Gastrocnemius medialis (tissue), 4 donors: ENCODE measurements around the gene LRP4. TPM values are rescaled to one million over a fixed set of nuclear protein-coding genes. Genes with fewer than 3 reads are reported as not detected.

Experiments used
- ATAC-seq, 2 donors: fragments of 150-250 bp; one replicate each; pipeline ENCODE4 v1.9.1; 2016
- DNase-seq, 2 donors: peaks; one replicate each; pipeline ENCODE4 v3.0.0-alpha.2; 2019
- H3K27ac ChIP-seq, 4 donors: fragments of 200-600 bp; sonication (generic); 1 replicate in 1 of 4; 2 replicates in 3 of 4; pipeline ENCODE4 v1.5.1; 2016 to 2018; ENCODE audit warnings: mild to moderate bottlenecking in 2 of 4, moderate library complexity in 1 of 4
- H3K27me3 ChIP-seq, 3 donors: fragments of 200-600 bp; sonication (generic) in 2 of 3; 1 replicate in 1 of 3; 2 replicates in 2 of 3; pipeline versions ENCODE4 v1.5.1 to v1.6.0; 2016 to 2019; ENCODE audit warnings: mild to moderate bottlenecking in 1 of 3, moderate library complexity in 1 of 3
- H3K36me3 ChIP-seq, 2 donors: fragments of 200-600 bp; sonication (generic) in 1 of 2; one replicate each; pipeline ENCODE4 v1.5.1; 2017 to 2018
- H3K4me1 ChIP-seq, 2 donors: fragments of 200-600 bp; sonication (generic) in 1 of 2; one replicate each; pipeline ENCODE4 v1.5.1; 2016 to 2017; ENCODE audit warnings: mild to moderate bottlenecking in 2 of 2
- H3K4me3 ChIP-seq, 4 donors: fragments of 200-600 bp; sonication (generic) in 3 of 4; 1 replicate in 1 of 4; 2 replicates in 3 of 4; pipeline ENCODE4 v1.5.1; 2016 to 2019; ENCODE audit warnings: mild to moderate bottlenecking in 2 of 4
- H3K9me3 ChIP-seq, 3 donors: fragments of 200-600 bp; sonication (generic) in 2 of 3; 1 replicate in 1 of 3; 2 replicates in 2 of 3; pipeline ENCODE4 v1.5.1; 2016 to 2019
- POLR2A ChIP-seq, 2 donors: fragments of 450-650 bp; IDR thresholded peaks; one replicate each; pipeline ENCODE4 v1.6.1; 2017; ENCODE audit warnings: antibody characterized with exemption in 2 of 2, mild to moderate bottlenecking in 2 of 2, moderate library complexity in 2 of 2
- in situ Hi-C, 4 donors: fragments of 200-750 bp; cut with MboI; loops; one replicate each; pipeline versions ENCODE4 v1.15.0 to v1.8.0; 2017; ENCODE audit warnings: low sequenced_read_pairs in 4 of 4
- intact Hi-C: fragments of 100-400 bp; cut with DNase I; formaldehyde crosslinking; loops from one replicate; pipeline ENCODE4 v1.15.1; 2023; ENCODE audit warnings: low total_unique reads
- total RNA-seq, 4 donors: library from RNA; depleted of rRNA; stranded (reverse); fragments of >200 nt; gene quantifications; one replicate each; pipeline versions ENCODE4 v1.1.0 to v1.2.3, GENCODE V29; 2016
- TF ChIP-seq, protein P1 (sequence below), 5 experiments: fragments of 450-650 bp in 3 of 5; fragments of 200-600 bp in 2 of 5; sonication (generic) in 2 of 5; IDR thresholded peaks in 4 of 5; conservative IDR thresholded peaks in 1 of 5; 1 replicate in 4 of 5; 2 replicates in 1 of 5; pipeline ENCODE4 v1.5.1; 2016 to 2019; ENCODE audit warnings: antibody characterized with exemption in 5 of 5, mild to moderate bottlenecking in 3 of 5, moderate library complexity in 3 of 5

LRP4 gene
- total RNA-seq, 4 donors from 2014 or later = 3.9 to 19.0 (median 6.2) TPM

DNA sequence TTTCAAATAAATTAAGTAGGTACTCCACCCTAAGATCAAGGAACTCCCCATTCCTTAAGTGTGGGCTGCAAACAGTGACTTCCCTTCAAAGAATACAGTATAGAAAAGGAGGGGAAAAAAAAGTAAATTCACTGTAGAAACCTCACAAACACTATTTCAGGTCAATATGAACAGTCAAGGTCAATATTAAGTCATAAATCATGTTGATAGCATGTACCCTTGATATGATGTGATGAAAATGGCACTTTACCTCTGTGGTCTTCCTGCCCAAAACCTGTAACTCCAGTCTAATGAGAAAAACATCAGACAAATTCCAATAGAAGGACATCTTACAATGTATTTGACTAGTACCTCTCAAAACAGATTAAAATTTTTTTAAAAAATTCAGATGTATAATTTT, 80.5 kb downstream of the LRP4 start:
- TF ChIP-seq, protein P1, sequence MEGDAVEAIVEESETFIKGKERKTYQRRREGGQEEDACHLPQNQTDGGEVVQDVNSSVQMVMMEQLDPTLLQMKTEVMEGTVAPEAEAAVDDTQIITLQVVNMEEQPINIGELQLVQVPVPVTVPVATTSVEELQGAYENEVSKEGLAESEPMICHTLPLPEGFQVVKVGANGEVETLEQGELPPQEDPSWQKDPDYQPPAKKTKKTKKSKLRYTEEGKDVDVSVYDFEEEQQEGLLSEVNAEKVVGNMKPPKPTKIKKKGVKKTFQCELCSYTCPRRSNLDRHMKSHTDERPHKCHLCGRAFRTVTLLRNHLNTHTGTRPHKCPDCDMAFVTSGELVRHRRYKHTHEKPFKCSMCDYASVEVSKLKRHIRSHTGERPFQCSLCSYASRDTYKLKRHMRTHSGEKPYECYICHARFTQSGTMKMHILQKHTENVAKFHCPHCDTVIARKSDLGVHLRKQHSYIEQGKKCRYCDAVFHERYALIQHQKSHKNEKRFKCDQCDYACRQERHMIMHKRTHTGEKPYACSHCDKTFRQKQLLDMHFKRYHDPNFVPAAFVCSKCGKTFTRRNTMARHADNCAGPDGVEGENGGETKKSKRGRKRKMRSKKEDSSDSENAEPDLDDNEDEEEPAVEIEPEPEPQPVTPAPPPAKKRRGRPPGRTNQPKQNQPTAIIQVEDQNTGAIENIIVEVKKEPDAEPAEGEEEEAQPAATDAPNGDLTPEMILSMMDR (IDR thresholded peaks at IDR 0.05 in 4 of 5, conservative IDR thresholded peaks at IDR 0.05 in 1 of 5) = no peak
- TF ChIP-seq POLR2A (IDR thresholded peaks at IDR 0.05) = no peak
- no peak for DNase-seq
- H3K4me1 ChIP-seq = peaks cover 17 to 24% of the 10 kb centered on the region in 2 donors
- intact Hi-C loops = no loop called here
- in situ Hi-C loops = no loop called here
- no peak for ATAC-seq
- no peak overlapping the region for H3K4me3 ChIP-seq
- no peak overlapping the region for H3K27ac ChIP-seq
- H3K9me3 ChIP-seq = no peaks in the 10 kb centered on the region
- no peaks in the 10 kb centered on the region for H3K36me3 ChIP-seq
- no peaks in the 10 kb centered on the region for H3K27me3 ChIP-seq

DNA sequence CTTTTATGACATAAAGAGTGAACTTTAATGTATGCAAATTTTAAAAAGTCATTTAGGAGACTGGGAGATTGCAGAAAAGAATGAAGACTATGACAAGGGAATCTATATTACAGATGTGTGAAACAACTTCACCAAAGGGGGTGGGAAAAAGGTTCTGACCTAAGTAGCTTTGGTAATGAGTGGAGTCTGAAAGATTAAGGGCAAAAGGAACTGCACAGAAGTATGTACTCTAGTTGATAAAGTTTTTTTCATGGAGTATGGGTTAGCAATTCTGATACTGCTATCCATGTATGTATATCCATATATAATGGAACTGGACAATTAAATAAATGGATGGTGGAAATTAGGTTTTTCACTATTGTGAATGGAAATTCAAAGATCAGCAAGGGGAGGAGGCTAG, 81.5 kb downstream of the LRP4 start:
- H3K27ac ChIP-seq = no peak overlapping the region
- H3K9me3 ChIP-seq = no peaks in the 10 kb centered on the region
- peaks cover 17 to 24% of the 10 kb centered on the region in 2 donors for H3K4me1 ChIP-seq
- ATAC-seq (no peak), DNase-seq (no peak)
- intact Hi-C loops = no loop called here
- in situ Hi-C loops = no loop called here
- no peaks in the 10 kb centered on the region for H3K36me3 ChIP-seq
- TF ChIP-seq, protein P1 (IDR thresholded peaks at IDR 0.05 in 4 of 5, conservative IDR thresholded peaks at IDR 0.05 in 1 of 5) = no peak
- no peak for TF ChIP-seq POLR2A (IDR thresholded peaks at IDR 0.05)
- no peak overlapping the region for H3K4me3 ChIP-seq
- no peaks in the 10 kb centered on the region for H3K27me3 ChIP-seq

DNA sequence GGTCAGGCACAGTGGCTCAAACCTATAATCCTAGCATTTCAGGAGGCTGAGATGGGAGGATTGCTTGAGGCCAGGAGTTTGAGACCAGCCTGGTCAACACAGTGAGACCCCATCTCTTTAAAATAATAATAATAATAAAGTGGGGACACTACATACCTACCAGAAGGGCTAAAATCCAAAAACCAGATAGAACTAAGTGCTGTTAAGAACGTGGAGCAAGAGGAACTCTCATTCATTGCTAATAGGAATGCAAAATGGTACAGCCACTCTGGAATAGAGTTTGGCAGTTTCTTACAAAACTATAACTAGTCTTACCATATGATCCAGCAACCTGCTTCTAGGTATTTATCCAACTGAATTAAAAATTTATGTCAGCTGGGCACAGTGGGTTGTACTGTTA, 81.9 kb downstream of the LRP4 start:
- Histone ChIP-seq H3K4me3 (no peak overlapping the region), H3K27me3 (no peaks in the 10 kb centered on the region), H3K4me1 (peaks cover 17 to 24% of the 10 kb centered on the region in 2 donors), H3K27ac (no peak overlapping the region), H3K9me3 (no peaks in the 10 kb centered on the region), H3K36me3 (no peaks in the 10 kb centered on the region)
- no peak for TF ChIP-seq POLR2A (IDR thresholded peaks at IDR 0.05)
- TF ChIP-seq, protein P1 (IDR thresholded peaks at IDR 0.05 in 4 of 5, conservative IDR thresholded peaks at IDR 0.05 in 1 of 5) = no peak
- no peak for DNase-seq
- ATAC-seq = no peak
- in situ Hi-C loops = no loop called here
- intact Hi-C loops = no loop called here

DNA sequence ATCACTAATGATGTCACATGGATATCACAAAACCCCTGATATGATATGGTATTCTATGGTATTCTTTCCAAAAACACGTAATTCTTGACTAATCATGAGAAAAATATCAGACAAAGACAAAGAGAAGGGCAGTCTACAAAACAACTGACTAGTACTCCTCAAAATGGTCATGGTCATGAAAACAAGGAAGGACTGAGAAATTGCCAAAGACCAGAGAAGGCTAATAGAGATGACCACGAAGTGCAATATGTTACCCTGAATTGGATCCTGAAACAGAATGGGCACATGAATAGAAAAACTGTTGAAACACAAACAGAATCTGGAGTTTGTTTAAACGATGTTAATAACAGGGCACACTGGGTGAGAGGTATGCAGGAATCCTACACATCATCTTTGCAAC, 82.5 kb downstream of the LRP4 start:
- H3K4me3 ChIP-seq = no peak overlapping the region
- no peak for TF ChIP-seq POLR2A (IDR thresholded peaks at IDR 0.05)
- TF ChIP-seq, protein P1 (IDR thresholded peaks at IDR 0.05 in 4 of 5, conservative IDR thresholded peaks at IDR 0.05 in 1 of 5) = no peak
- in situ Hi-C loops = no loop called here
- H3K36me3 ChIP-seq = no peaks in the 10 kb centered on the region
- no peaks in the 10 kb centered on the region for H3K9me3 ChIP-seq
- no peaks in the 10 kb centered on the region for H3K27me3 ChIP-seq
- peaks cover 17 to 24% of the 10 kb centered on the region in 2 donors for H3K4me1 ChIP-seq
- ATAC-seq (no peak), DNase-seq (no peak)
- intact Hi-C loops = no loop called here
- H3K27ac ChIP-seq = no peak overlapping the region

DNA sequence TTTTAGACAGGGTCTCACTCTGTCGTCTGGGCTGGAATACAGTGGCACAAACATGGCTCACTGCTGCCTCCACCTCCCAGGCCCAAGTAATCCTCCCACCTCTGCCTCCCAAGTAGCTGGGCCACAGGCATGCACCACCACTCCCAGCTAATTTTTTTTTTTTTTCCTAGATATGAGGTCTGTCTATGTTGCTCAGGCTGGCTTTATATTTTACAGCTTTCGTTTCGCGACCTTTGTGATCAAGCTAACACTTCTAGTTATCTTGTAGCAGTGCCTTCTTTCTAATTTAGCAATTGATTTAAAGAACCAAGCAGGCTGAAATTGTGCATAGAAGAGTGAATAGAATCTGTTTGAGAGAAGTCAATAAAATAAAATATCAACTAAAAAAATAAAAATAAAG, 83.5 kb downstream of the LRP4 start:
- no peak for TF ChIP-seq POLR2A (IDR thresholded peaks at IDR 0.05)
- TF ChIP-seq, protein P1 (IDR thresholded peaks at IDR 0.05 in 4 of 5, conservative IDR thresholded peaks at IDR 0.05 in 1 of 5) = no peak
- DNase-seq (no peak), ATAC-seq (no peak)
- Histone ChIP-seq H3K9me3 (no peaks in the 10 kb centered on the region), H3K4me3 (no peak overlapping the region), H3K4me1 (peaks cover 17 to 24% of the 10 kb centered on the region in 2 donors), H3K27ac (no peak overlapping the region), H3K36me3 (no peaks in the 10 kb centered on the region), H3K27me3 (no peaks in the 10 kb centered on the region)
- in situ Hi-C loops (no loop called here), intact Hi-C loops (no loop called here)
